NCI-H69 (cell line): ENCODE measurements around the gene SYNPR.

Source experiments
- DNase-seq: peaks from one replicate; lab custom pipeline; 2025; lab: John Stamatoyannopoulos, UW

The SYNPR gene

DNA sequence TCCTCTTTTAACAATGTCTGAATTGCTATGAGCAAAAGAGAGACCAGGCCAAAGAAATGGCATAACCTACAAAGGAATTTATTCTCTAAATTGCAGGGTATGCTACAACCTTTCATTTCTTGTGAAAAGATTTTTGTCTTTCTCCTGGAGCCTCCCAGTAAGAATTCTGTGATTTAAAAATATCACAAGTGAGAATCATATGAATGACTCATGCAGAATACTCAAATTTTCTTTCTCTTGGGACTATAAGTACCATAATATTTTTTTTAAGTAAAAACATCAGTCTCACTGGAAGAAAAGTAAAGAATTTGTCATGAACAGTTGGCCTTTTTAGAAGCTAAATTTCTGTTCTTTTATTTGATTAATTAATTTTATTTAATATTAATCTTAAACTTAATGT is 26.3 kb downstream of the SYNPR start:
- no peak for DNase-seq

DNA sequence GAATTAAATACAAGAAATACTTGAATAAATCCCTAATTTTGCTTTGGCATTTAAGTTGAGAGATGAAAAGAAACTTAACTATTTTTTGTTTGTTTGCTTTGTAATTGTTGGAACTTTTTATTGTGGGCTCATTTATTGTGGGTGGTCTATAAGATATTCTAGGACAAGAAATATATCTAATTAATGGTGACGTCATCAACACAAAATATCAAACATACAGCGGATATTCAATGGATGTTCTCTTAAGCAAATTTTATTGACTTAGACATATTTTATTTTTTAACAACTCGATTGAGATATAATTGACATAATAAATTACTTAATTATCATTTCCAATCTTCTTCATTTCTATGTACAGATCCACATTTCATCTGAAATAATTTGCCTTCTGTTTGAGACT is 30.0 kb downstream of the SYNPR start:
- no peak for DNase-seq

DNA sequence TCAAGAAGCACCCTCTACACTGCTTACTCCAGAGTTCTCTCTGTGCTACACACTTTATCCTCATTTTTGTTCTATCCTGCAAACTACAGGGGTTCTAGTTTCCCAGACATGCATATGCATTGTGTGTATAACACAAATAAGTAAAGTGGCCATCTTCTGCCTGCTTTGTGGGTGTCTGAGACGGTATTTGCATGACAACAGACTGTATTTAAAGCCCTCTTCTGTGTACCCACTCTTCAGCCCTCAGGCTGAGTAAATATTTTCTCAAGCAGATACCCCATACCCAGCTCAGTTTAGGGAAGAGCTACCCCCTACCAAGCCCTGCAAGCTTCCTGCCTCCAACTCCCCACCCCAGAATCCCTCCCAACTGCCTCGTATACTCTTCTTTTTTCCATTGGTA is 31.7 kb downstream of the SYNPR start:
- DNase-seq = peak; percentile 44

DNA sequence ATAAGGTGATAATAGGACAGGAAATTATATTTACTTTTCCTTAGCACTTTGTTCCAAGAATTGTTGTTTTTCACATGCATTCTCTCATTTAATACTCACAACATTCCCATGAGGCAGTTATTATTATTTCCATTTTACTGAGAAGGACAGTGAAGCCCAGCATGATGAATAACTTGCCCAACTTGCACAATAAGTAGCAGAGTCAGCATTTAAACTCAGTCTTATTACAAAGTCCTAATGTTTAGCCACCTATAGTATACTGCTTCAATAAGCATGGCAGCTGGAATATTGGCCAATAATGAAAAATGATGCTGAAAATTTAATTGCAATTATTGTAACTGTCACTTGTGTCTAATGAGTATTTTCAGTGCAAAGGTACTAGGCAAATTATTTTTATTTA is 45.7 kb downstream of the SYNPR start:
- no peak for DNase-seq

DNA sequence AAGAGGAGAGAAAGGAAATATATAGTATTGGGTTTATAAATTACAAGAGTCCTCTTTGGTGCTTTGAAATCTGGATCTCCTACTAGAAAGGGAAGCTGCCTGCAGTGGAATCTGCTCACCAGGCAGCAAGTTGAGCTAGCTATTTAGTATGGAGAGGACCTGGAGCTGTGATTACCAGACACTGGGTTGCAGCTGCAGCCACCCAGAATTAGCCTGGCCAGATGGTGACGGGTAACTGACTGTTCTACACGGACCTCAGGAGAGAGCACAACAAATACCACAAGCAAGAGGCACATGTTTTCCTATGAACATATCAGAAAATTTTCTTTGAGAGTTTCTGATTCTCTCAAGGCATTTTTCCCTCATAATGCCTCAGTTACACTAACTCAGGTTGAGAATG is 46.5 kb downstream of the SYNPR start:
- DNase-seq = peak; percentile 26

DNA sequence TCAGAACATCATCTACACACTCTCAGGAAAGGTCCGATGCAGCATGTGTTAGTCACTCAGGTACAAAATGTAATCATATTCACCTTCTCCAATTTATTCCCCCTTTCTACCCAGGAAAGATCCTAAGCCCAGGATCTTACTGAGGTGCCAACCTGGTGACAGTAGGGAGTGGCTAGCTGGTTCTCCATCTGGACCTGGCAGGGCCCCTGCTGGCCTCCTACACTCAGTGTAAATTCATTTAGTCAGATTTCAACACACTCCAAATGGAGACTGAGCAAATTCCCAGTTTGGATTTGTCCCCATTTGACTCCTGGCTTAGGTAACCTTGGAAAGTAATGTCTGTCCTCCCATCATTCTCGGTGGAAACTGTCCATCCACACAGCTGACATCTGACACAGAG is 47.3 kb downstream of the SYNPR start:
- no peak for DNase-seq

DNA sequence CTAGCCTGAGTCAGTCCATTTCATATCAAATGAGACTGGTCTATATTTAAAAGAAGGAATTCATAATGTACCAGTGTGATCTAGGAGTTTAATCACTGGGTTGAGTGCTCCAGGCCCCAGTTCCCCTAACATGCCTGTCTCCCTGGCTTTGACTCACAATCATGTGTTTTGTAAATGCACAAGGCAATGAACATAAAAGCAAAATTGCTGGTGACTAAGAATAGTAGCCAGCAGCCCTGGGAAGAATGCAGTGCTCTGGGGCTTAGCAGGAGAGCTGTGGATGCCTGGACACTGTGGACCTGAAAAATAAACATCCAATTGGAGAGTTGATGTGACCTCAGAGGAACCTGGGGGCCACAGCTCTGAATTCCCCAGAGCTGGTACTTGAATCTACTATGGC is 50.3 kb downstream of the SYNPR start:
- peak; percentile 17 for DNase-seq

DNA sequence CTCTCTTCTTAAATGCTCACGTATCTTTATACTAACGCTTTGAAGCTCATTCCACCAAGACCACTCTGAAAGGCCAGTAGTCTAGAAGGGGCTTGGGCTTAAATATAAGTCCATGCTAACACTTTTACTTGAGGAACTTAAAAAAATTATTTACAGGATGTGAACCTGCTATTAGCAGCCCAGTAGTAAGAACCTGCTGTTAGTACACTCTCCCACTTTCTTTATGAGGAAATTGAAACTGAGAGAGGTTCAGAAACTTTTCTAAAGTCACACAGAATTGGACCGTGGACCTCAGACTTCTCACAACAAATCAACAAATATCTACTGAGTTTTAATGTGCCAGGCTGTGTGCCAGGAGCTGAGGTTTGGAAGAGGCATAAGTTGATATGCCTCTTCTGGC is 53.4 kb downstream of the SYNPR start:
- no peak for DNase-seq

DNA sequence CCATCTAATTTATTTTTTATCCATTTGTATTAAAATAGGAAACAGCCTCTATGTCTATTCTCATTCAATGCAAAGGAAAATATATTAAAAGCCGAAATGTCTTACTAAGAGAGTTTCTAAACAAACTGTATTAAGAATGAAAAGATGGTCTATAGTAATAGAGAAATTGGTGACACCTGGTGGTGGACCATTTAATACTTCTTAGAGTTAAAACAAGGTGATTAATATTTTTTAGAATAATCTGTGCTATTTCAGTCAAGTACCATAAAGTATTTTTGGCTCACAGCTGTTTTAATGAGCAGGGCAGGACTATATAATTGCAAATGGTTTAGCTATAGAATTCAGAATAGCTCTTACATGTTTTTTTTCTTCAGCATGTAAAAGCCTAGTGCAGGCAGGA is 55.7 kb downstream of the SYNPR start:
- peak; percentile 23 for DNase-seq

DNA sequence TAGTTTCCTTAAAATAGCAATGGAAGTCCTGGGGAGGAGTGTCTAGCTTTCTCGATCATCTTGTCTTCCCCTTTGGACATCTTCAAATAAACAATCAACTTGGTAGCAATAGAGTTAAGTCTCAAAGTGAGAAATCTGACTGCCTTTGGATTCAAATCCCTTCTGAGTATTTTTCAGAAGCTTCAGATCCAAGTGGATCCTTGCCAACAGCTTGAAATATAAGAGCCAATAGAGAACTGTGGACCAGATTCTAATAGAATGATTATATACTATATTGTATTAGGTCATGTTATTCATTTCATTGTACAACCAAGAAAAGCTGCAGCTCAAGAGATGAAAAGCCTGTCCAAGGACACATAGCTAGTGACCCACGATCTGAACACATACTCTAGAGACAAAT is 60.2 kb downstream of the SYNPR start:
- DNase-seq = no peak

DNA sequence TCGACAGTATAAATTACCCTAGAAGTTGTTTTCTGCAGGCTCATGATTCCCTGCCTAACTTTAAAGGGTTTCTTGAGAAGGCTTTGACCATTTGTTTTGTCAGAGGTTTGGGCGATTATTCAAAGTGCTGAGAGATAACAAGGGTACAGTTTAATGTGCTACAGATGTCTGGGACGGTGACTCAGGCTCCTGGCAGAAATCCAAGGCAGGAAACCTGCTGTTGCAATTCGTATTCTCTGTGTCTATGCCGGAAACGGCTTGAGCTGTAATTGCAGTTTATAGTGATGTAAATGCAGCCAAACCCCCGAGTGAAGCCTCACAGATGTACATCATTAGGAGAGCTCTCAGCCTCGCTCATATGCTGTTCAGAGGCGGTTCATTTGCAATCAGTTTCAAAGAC is 65.6 kb downstream of the SYNPR start:
- DNase-seq = peak; percentile 97

DNA sequence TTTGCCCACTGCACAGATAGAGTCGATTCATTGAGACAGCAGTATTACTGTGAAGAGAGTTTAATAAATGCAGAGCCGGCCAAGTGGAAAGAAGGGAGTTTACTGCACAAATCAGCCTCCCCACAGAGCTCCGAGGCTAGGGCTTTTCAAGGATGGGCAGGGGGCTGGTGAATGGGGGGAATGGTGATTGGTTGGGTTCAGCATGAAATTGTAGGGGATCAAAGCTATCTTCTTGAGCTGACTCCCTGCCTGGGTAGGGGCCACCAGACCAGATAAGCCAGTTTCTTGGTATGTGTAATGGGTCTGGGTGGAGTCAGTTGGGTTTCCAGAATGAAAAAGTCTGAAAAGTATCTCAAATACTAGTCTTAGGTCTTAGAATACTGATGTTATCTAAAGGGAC is 66.6 kb downstream of the SYNPR start:
- DNase-seq = peak; percentile 21

DNA sequence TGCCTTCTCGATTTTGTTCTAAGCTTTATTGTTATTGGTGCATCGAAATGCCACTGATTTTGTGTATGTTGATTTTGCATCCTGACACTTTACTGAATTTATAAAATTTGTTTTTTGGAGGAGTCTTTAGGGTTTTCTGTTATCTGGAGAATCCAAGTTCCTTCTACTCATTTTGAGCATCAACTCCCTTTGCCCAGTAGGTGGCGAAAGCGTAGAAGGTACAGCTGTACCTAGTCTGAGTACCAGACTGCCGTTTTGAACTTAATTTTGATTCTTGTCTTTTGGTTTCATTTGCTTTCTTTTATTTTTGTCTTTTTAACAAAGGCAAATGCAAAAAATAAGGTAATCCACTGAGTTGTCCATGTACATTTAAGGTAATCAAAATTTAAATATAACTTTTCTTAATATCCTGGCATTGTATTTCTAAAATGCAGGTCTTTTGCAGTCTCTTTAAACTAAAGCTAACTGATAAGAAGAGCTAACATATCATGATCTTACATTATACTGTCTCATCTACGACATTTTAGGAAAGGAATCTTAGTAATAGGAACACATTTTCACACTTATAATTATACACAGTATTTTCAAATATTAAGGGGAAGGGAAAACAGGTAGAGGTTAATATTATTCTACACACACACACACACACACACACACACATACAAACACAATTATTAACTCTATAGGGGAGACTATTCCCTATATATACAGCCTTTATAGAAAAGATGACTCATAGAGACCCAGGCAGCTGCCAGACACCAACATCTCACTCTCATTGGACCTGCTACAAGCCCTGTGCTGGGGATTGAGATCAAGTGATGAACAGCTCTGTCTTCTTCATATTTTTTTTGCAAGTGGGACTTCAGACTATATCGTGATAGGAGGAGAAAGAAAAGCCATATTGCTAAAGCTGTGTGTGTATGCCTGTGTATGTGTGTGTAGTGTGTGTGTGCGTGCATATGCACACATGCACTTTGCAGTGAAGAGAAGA is 71.8 kb downstream of the SYNPR start:
- peak; percentile 77 for DNase-seq

DNA sequence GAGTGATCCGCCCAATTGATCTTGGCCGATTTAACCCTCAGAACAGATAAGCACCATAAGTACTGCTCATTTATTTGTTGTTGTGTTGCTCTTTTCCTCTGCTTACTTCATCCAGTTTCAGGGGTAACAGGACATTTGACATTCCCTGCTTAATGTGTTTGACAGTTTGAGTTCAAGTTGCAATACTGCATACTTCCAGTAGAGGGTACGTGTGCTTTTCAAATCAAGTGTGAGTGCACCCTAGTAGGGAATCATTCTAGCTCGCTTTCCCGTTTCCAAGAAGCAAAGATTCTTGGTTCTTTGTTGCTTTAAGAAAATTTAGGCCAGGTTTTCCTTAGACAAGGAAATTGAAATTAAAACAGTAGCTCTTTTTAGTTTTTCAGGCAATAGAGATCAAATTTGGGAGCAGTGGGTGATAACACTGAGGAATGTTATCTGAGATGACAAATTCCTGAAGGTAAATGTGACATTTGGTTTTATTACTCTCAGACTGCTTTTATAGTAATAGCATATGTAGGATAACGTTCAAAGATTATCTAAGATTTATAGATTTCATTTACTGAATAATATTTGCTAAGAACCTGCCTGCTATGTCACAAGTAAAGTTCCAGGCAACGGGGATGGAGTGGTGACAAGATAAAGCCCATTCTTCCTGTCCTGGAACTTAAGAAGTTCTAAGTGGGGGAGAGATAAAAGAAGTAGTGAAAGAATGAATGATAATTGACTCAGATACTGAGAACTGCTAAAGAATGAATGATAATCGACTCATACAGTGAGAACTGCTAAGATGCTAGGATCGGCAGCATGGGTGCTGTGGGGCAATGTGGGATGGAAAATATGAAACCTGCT is 73.3 kb downstream of the SYNPR start:
- peak; percentile 64 for DNase-seq

DNA sequence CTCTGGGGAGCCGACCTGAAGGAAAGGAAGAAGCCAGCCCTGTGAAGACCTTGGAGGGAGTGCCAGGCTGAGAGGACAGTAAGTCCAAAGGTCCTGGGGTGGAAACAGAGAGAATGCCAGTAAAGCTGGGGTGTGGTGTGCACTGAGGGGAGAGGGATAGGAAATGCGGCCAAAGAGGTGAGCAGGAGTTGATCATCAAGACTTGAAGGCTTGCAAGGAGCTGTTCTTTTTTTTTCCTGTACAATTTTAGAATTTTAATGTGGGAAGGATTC is 73.8 kb downstream of the SYNPR start:
- no peak for DNase-seq

DNA sequence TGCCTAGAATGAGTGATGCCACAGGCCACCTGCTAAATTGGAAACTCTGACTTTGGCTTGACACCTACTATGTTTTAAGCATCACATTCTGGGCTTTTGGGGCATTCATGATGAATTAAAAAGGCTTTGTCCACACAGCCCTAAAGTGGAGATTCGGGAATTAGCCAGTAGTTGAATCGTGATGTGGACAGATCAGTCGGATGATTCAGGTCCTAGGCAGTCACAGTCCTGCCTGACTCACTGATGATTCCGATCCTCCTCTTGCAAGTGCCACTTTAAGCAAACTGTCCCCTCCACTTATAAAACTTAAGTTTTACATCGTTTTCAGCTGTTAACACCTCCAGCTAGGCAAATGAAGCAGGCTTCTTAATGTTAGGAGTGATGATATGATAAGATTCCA is 75.3 kb downstream of the SYNPR start:
- DNase-seq = no peak

DNA sequence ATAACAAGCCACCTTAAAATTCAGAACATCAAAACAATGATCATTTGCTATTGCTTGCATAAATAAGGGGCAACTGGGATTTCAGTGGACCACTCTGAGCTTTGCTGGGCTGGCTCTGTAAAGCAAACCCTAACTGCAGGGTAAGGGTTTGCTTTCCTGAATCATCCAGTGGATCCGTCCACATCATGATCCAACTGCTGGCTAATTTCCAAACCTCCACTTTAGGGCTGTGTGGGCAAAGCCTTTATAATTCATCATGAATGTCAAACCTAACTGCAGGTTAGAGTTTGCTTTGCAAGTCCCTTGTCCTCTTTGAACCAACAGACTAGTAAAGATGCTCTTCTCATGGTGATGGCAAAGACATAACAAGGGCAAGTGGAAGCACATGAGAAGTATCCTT is 76.1 kb downstream of the SYNPR start:
- peak; percentile 39 for DNase-seq

DNA sequence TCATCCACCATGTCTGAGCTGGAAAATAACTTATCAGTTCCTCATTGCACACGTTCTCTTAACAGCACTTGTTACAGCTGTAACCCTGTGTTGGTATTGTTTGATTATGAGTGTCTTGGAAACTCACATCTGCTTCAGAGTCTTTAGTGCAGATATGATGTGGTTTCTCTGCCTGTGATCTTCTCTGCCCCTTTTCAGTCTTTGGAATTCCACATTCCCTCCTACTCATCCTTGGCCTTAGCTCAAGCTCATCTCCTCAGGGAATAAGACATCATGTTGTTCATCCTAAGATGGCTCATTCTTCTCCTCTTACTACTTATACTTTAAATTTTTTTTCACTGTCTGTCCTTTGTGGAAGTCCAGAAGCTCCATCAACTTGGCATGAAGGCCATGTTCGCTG is 77.7 kb downstream of the SYNPR start:
- no peak for DNase-seq

DNA sequence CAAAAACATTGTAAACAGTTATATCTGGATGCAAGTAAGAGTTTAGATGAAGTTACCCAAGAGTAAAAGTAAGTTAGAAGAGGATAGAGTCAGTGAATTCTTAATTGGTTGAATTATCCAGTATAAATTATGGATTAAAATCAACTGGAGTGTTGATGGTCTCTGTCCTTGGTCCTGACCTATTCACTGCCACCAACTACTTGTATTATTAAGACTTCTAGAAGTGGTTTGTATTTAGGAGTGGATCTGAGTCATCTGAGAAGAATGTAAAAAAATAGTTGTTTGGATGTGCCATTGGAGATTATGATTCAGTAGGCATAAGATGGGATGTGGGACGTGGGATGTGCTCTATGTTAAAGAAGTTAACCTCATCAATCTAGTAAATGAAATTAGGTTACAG is 86.4 kb downstream of the SYNPR start:
- DNase-seq = no peak

DNA sequence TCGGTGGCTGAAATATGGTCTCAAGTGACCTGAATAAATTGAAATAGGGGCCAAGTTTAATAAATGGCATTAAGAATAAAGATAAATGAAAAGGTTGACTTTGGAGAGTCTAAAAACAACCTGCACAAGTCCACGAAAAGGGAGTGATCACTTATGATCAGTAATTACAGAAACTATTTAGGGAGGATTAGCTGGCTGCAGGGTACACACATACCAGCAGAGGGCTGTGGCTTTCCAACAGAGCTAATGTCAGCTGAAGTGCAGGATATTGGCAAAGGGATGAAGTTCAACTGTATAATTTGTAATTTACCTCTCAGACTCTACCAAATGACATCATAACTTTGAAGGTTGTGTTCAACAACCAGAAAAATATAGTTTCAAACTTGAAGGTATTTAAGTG is 86.8 kb downstream of the SYNPR start:
- peak; percentile 45 for DNase-seq

DNA sequence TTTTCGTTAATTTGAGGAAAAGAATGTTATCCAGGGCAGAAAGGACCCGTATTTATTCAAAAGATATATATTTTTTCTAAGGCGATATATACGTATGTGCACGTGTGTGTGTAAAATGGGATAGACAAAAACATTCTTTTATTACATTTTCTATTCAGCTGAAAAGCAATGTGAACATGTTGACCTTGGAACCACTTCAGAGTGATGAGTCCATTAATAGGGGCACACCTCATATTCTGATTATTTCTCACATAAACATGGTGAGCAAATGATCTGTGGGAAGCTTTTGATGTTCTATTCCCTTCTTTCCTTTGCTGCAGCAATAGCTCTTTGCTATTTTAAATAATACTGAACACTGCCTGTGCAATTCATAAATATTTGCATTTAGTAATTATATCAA is 87.6 kb downstream of the SYNPR start:
- DNase-seq = no peak

DNA sequence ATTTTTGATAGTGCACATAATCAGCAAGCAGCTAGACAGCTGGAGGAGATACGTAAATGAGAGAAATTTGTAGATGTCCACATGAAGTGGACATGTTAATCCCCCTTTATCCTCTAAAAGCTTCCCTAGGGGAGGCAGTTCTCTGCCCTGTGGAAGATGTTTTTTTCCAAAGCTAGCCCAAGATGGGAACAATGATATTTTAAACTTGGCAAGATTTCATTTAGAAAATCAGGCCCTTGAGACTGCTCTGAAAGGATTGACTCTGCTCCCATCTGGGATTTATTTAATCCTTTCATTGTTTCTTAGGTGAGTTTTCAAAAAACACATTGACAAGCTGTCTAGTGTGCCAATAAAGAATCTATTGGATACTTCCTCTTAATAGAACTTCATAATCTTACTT is 92.0 kb downstream of the SYNPR start:
- DNase-seq = no peak

DNA sequence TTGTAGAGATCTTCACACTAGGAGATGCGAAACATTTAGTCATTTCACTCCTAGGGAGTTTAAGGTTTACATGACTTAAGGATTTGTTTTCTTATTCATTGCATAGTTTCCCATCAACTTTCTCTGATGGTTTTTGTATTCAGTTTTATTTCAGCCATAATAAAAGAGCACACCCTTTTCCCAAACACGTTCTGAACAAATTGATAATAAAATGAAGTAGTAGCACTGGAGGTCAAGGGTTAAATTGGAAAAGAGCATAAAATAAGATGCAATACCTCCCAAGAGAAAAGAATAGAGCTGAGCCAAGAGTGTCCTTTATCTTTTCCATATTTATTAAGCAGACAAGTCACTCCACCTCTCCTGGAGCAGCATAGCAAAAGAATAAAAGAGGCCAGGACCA is 104.9 kb downstream of the SYNPR start:
- DNase-seq = no peak
